Measurements from ENCODE around the gene ZBTB3. TPM values are rescaled to one million over a fixed set of nuclear protein-coding genes. Genes with fewer than 3 reads are reported as not detected.

The ZBTB3 gene
- total and polyA plus RNA-seq, 9 of the 15 experiments (the other 6 are each of a cell fraction or from before 2014, with no cell fraction given) = 1.9 to 10.0 (median 4.9) TPM

DNA sequence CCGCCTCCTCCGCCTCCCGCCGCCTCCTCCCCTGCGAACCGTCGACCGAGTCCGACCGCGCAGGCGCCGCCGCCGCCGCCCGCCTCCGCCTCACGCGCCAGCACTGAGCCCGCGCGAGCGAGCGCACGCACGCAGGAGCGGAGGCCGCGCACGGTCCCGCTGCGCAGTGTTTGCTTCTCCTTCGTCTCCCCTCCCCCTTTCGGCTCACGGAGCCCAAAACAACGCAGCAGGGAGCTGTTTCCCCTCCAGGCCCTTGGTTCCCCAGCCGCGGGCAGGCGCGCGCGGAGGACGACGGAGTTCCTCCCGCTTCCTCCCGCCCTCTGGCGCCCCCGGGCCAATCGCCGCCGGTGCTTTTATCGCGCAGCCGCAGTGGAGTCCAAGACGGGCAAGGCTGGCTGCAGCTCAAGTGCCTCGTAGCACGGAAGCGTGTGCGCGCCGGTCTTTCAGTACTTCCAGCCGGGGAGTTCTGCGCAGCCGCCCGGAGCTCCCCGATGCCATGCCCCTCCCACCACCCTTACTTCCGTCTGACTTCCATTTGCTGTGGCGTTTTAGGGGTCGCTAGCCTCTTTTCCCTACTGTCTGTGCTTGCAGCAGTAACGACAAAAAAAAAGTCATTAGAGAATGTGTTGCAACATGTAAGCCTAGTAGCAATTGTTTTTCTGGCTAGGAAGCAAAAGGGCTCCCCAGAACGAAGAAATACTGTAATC lies 26.6 kb downstream of the ZBTB3 start, which contains the start of gene HNRNPUL2 (continued):
- TF ChIP-seq, protein P1, sequence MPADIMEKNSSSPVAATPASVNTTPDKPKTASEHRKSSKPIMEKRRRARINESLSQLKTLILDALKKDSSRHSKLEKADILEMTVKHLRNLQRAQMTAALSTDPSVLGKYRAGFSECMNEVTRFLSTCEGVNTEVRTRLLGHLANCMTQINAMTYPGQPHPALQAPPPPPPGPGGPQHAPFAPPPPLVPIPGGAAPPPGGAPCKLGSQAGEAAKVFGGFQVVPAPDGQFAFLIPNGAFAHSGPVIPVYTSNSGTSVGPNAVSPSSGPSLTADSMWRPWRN (IDR thresholded peaks at IDR 0.05; ENCODE audit: low read depth) = no peak
- TF ChIP-seq NFYB (IDR thresholded peaks at IDR 0.05; ENCODE audit: extremely low read depth, insufficient read length) (no peak), MBD2 (IDR thresholded peaks at IDR 0.05; ENCODE audit: borderline replicate concordance, low read depth) (peak; percentile 89), NFE2 (IDR thresholded peaks at IDR 0.05; ENCODE audit: low read depth) (no peak), NR2C1 (IDR thresholded peaks at IDR 0.05) (no peak), NR2C1 (tag; IDR thresholded peaks at IDR 0.05) (no peak; the same call in 1 of the 2 replicates), ZNF217 (CRISPR knock-in tag; IDR thresholded peaks at IDR 0.05) (no peak), NR2C2 (CRISPR knock-in tag; IDR thresholded peaks at IDR 0.05) (no peak), NR2C2 (tag; IDR thresholded peaks at IDR 0.05) (no peak), ESRRA (IDR thresholded peaks at IDR 0.05; ENCODE audit: borderline replicate concordance, low read depth) (peak; percentile 53; the same call in 1 of the 2 replicates)
- TF ChIP-seq, protein P2, sequence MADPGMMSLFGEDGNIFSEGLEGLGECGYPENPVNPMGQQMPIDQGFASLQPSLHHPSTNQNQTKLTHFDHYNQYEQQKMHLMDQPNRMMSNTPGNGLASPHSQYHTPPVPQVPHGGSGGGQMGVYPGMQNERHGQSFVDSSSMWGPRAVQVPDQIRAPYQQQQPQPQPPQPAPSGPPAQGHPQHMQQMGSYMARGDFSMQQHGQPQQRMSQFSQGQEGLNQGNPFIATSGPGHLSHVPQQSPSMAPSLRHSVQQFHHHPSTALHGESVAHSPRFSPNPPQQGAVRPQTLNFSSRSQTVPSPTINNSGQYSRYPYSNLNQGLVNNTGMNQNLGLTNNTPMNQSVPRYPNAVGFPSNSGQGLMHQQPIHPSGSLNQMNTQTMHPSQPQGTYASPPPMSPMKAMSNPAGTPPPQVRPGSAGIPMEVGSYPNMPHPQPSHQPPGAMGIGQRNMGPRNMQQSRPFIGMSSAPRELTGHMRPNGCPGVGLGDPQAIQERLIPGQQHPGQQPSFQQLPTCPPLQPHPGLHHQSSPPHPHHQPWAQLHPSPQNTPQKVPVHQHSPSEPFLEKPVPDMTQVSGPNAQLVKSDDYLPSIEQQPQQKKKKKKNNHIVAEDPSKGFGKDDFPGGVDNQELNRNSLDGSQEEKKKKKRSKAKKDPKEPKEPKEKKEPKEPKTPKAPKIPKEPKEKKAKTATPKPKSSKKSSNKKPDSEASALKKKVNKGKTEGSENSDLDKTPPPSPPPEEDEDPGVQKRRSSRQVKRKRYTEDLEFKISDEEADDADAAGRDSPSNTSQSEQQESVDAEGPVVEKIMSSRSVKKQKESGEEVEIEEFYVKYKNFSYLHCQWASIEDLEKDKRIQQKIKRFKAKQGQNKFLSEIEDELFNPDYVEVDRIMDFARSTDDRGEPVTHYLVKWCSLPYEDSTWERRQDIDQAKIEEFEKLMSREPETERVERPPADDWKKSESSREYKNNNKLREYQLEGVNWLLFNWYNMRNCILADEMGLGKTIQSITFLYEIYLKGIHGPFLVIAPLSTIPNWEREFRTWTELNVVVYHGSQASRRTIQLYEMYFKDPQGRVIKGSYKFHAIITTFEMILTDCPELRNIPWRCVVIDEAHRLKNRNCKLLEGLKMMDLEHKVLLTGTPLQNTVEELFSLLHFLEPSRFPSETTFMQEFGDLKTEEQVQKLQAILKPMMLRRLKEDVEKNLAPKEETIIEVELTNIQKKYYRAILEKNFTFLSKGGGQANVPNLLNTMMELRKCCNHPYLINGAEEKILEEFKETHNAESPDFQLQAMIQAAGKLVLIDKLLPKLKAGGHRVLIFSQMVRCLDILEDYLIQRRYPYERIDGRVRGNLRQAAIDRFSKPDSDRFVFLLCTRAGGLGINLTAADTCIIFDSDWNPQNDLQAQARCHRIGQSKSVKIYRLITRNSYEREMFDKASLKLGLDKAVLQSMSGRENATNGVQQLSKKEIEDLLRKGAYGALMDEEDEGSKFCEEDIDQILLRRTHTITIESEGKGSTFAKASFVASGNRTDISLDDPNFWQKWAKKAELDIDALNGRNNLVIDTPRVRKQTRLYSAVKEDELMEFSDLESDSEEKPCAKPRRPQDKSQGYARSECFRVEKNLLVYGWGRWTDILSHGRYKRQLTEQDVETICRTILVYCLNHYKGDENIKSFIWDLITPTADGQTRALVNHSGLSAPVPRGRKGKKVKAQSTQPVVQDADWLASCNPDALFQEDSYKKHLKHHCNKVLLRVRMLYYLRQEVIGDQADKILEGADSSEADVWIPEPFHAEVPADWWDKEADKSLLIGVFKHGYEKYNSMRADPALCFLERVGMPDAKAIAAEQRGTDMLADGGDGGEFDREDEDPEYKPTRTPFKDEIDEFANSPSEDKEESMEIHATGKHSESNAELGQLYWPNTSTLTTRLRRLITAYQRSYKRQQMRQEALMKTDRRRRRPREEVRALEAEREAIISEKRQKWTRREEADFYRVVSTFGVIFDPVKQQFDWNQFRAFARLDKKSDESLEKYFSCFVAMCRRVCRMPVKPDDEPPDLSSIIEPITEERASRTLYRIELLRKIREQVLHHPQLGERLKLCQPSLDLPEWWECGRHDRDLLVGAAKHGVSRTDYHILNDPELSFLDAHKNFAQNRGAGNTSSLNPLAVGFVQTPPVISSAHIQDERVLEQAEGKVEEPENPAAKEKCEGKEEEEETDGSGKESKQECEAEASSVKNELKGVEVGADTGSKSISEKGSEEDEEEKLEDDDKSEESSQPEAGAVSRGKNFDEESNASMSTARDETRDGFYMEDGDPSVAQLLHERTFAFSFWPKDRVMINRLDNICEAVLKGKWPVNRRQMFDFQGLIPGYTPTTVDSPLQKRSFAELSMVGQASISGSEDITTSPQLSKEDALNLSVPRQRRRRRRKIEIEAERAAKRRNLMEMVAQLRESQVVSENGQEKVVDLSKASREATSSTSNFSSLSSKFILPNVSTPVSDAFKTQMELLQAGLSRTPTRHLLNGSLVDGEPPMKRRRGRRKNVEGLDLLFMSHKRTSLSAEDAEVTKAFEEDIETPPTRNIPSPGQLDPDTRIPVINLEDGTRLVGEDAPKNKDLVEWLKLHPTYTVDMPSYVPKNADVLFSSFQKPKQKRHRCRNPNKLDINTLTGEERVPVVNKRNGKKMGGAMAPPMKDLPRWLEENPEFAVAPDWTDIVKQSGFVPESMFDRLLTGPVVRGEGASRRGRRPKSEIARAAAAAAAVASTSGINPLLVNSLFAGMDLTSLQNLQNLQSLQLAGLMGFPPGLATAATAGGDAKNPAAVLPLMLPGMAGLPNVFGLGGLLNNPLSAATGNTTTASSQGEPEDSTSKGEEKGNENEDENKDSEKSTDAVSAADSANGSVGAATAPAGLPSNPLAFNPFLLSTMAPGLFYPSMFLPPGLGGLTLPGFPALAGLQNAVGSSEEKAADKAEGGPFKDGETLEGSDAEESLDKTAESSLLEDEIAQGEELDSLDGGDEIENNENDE (IDR thresholded peaks at IDR 0.05; ENCODE audit: low read depth, low read length) = no peak

Measured in K562 (cell line).